AG04450 (cell line): ENCODE data around the gene SRA1. TPM values are rescaled to one million over a fixed set of nuclear protein-coding genes. Genes with fewer than 3 reads are reported as not detected.
A peak's percentile ranks its signal among the peaks of the same experiment; 100 is the strongest.

Experiments
- CTCF ChIA-PET: fragments of 300-600, 350-600 bp; formaldehyde crosslinking; extraction: SDS; loops from one replicate; lab custom pipeline; 2022; ENCODE audit warnings: antibody characterized with exemption, inconsistent platforms; lab: Charles Lee
- POLR2A ChIA-PET: fragments of 350-600 bp; formaldehyde crosslinking; extraction: SDS; loops from one replicate; lab custom pipeline; 2021; ENCODE audit warnings: antibody characterized with exemption, inconsistent platforms; lab: Yijun Ruan, JAX
- DNase-seq: peaks from one replicate; pipeline ENCODE4 v3.0.0-alpha.2; 2011; ENCODE audit warnings: low read depth, low spot score
- H3K27ac ChIP-seq: one replicate; pipeline ENCODE4 v1.5.1; 2012; ENCODE audit warnings: low read depth, low read length, control low read depth
- H3K27me3 ChIP-seq: one replicate; pipeline ENCODE4 v1.6.0; 2012; ENCODE audit warnings: low read length; ENCODE audit not compliant: control insufficient read depth, insufficient read depth
- H3K4me3 ChIP-seq: 2 replicates; pipeline ENCODE4 v1.5.1; 2011; ENCODE audit warnings: mild to moderate bottlenecking, low read depth, low read length, control low read depth
- H3K9me3 ChIP-seq: 2 replicates; pipeline ENCODE4 v1.5.1; 2012; ENCODE audit warnings: low read length; ENCODE audit not compliant: control insufficient read depth, insufficient read depth
- polyA plus RNA-seq: library from polyadenylated mRNA; depleted of rRNA; stranded (reverse); fragments of >200 nt; gene quantifications from 2 replicates; pipeline ENCODE4 v1.2.3, GENCODE V29; 2011
- TF ChIP-seq, protein P1 (sequence below): IDR thresholded peaks from 2 replicates; pipeline ENCODE4 v1.5.1; 2011; ENCODE audit warnings: low read depth, low read length, control low read depth, inconsistent platforms

The SRA1 gene
- polyA plus RNA-seq, 1 experiment = 52.8 TPM

- DNase-seq = no peak
- no peaks in the 10 kb centered on the region for H3K27me3 ChIP-seq
- ChIA-PET CTCF (interaction anchor here (4.0 kb wide), 1 partner anchor 9 kb away, joined by 17 read pairs; the partner anchor contains the start of gene EIF4EBP3), POLR2A (interaction anchor here (2.5 kb wide), 1 partner anchor 9 kb away, joined by 42 read pairs; the partner anchor contains the start of gene EIF4EBP3)
- TF ChIP-seq, protein P1, sequence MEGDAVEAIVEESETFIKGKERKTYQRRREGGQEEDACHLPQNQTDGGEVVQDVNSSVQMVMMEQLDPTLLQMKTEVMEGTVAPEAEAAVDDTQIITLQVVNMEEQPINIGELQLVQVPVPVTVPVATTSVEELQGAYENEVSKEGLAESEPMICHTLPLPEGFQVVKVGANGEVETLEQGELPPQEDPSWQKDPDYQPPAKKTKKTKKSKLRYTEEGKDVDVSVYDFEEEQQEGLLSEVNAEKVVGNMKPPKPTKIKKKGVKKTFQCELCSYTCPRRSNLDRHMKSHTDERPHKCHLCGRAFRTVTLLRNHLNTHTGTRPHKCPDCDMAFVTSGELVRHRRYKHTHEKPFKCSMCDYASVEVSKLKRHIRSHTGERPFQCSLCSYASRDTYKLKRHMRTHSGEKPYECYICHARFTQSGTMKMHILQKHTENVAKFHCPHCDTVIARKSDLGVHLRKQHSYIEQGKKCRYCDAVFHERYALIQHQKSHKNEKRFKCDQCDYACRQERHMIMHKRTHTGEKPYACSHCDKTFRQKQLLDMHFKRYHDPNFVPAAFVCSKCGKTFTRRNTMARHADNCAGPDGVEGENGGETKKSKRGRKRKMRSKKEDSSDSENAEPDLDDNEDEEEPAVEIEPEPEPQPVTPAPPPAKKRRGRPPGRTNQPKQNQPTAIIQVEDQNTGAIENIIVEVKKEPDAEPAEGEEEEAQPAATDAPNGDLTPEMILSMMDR = no peak
- H3K4me3 ChIP-seq = peak overlapping the region; percentile 83
- peaks cover 3% of the 10 kb centered on the region; the same call in 1 of the 2 replicates for H3K9me3 ChIP-seq
- H3K27ac ChIP-seq = no peak overlapping the region
These were observed 835 bp downstream of the SRA1 start for GRCh38 chr5:140556438-140556837.

- DNase-seq = no peak
- Histone ChIP-seq H3K27ac (no peak overlapping the region), H3K9me3 (peaks cover 3% of the 10 kb centered on the region; the same call in 1 of the 2 replicates), H3K27me3 (no peaks in the 10 kb centered on the region), H3K4me3 (peak overlapping the region; percentile 83)
- ChIA-PET POLR2A (interaction anchor here (2.5 kb wide), 1 partner anchor 8 kb away, joined by 42 read pairs; the partner anchor contains the start of gene EIF4EBP3), CTCF (interaction anchor here (4.0 kb wide), 1 partner anchor 8 kb away, joined by 17 read pairs; the partner anchor contains the start of gene EIF4EBP3)
- TF ChIP-seq, protein P1 = no peak
These were observed 1.4 kb downstream of the SRA1 start for GRCh38 chr5:140555747-140556312.

DNA sequence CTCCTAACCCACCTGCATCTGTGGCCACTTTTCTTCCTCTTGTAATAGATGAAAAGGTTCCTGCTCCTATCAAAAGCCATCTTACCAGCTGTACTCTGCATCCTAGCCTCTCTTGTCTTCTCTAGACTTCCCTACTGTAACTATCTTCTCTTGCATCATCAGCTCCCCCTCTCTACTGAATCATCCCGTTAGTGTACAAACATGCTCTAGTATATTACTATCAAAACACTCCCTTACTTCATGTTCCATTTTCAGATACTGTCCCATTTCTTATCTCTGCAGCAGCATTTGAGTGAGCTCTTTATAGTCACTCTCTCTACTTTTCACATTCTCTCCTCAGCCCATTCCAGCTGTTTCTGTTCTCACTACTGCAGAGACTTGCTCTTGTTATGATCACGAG is 2.8 kb downstream of the SRA1 start:
- ChIA-PET CTCF (interaction anchor here (0.6 kb wide), 1 partner anchor 11 kb away, joined by 3 read pairs; no protein-coding TSS in a partner anchor), POLR2A (interaction anchor here (1.0 kb wide), 1 partner anchor 93 kb away, joined by 6 read pairs; the partner anchor contains the start of genes IK and NDUFA2)
- peak; percentile 27 for DNase-seq
- peak overlapping the region; percentile 10; the same call in 1 of the 2 replicates for H3K4me3 ChIP-seq
- H3K27me3 ChIP-seq = no peaks in the 10 kb centered on the region
- TF ChIP-seq, protein P1 = no peak
- peaks cover 3% of the 10 kb centered on the region; the same call in 1 of the 2 replicates for H3K9me3 ChIP-seq
- peak overlapping the region; percentile 52 for H3K27ac ChIP-seq

DNA sequence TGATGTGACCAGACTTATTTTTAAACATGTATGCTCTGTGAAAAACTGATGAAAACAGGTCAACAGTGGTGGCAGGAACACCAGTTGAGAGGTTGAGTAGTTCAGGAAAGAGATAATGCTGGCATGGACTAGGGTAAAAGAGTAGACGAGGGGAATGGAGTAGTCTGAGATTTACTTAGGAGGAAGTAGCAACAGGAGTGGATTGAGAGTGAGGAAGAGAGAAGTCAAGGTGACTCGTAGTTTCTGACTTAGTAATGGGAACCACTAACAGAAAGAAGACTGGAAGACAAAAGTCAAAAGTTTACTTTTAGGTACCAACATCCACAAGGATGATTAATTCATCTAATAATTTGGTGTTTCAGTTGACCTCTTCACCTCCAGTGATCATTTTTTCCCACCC is 3.6 kb downstream of the SRA1 start:
- no peak for DNase-seq
- POLR2A ChIA-PET = no interaction called here
- peak overlapping the region; percentile 52 for H3K27ac ChIP-seq
- CTCF ChIA-PET = interaction anchor here (0.7 kb wide), 2 partner anchors 81 to 137 kb away, joined by 3 to 4 read pairs; partner anchors contain the start of genes HARS1 and HARS2
- H3K4me3 ChIP-seq = no peak overlapping the region
- peaks cover 3% of the 10 kb centered on the region; the same call in 1 of the 2 replicates for H3K9me3 ChIP-seq
- TF ChIP-seq, protein P1 = no peak
- H3K27me3 ChIP-seq = no peaks in the 10 kb centered on the region

GRCh38 chr5:140551872-140552271 is 5.4 kb downstream of the SRA1 start:
- Histone ChIP-seq H3K27me3 (no peaks in the 10 kb centered on the region), H3K9me3 (peaks cover under 1% of the 10 kb centered on the region; the same call in 1 of the 2 replicates), H3K4me3 (no peak overlapping the region), H3K27ac (no peak overlapping the region)
- TF ChIP-seq, protein P1 = no peak
- no peak for DNase-seq
- CTCF ChIA-PET = no interaction called here
- POLR2A ChIA-PET = interaction anchor here (0.7 kb wide), 1 partner anchor 84 kb away, joined by 4 read pairs; no protein-coding TSS in a partner anchor
